ENCODE results near the gene CXorf66.

The CXorf66 gene

GRCh38 chrX:139965421-139965820 is at the start of gene CXorf66:
Gene CXorf66, minus strand, starts transcription at chrX:139965521. Its CDS starts 25 bp downstream, at chrX:139965496.
- TF ChIP-seq CTCF (IDR thresholded peaks at IDR 0.05; ENCODE audit: insufficient read depth, low read depth, low read length, missing control alignments): no peak
- no peak for DNase-seq (ENCODE audit: low read depth)
- no peak within 1 kb of the TSS for H3K4me3 ChIP-seq (ENCODE audit: low read length)

- no peak for TF ChIP-seq CTCF (IDR thresholded peaks at IDR 0.05; ENCODE audit: insufficient read depth, low read depth, low read length, missing control alignments)
Measured at GRCh38 chrX:139982856-139983255, 17.5 kb upstream of the CXorf66 start.

GRCh38 chrX:139974471-139974870 is 9.2 kb upstream of the CXorf66 start:
- no peak for TF ChIP-seq CTCF (IDR thresholded peaks at IDR 0.05; ENCODE audit: insufficient read depth, low read depth, low read length, missing control alignments)
- H3K4me3 ChIP-seq (ENCODE audit: low read length): no peak overlapping the region
- no peak for DNase-seq (ENCODE audit: low read depth)

More at GRCh38 chrX:139982856-139983255, 17.5 kb upstream of the CXorf66 start:
- no peak for DNase-seq (ENCODE audit: low read depth)
- no peak overlapping the region for H3K4me3 ChIP-seq (ENCODE audit: low read length)

GRCh38 chrX:139972629-139973624 is 7.6 kb upstream of the CXorf66 start:
- no peak for DNase-seq (ENCODE audit: low read depth)
- no peak for TF ChIP-seq CTCF (IDR thresholded peaks at IDR 0.05; ENCODE audit: insufficient read depth, low read depth, low read length, missing control alignments)
- no peak overlapping the region for H3K4me3 ChIP-seq (ENCODE audit: low read length)

- no peak for TF ChIP-seq CTCF (IDR thresholded peaks at IDR 0.05; ENCODE audit: insufficient read depth, low read depth, low read length, missing control alignments)
Measured at GRCh38 chrX:139972113-139972512, 6.8 kb upstream of the CXorf66 start.

GRCh38 chrX:139971394-139971749 is 6.1 kb upstream of the CXorf66 start:
- no peak for DNase-seq (ENCODE audit: low read depth)
- TF ChIP-seq CTCF (IDR thresholded peaks at IDR 0.05; ENCODE audit: insufficient read depth, low read depth, low read length, missing control alignments): no peak
- no peak overlapping the region for H3K4me3 ChIP-seq (ENCODE audit: low read length)

More at GRCh38 chrX:139972113-139972512, 6.8 kb upstream of the CXorf66 start:
- DNase-seq (ENCODE audit: low read depth): no peak
- H3K4me3 ChIP-seq (ENCODE audit: low read length): no peak overlapping the region
